ENCODE measurements around the gene IGSF11.
"Not testable (repeated sequence)": the region's sequence is repeated elsewhere in the genome, so short reads cannot be mapped to it uniquely, and the experiment has no call there.

The IGSF11 gene, protein sequence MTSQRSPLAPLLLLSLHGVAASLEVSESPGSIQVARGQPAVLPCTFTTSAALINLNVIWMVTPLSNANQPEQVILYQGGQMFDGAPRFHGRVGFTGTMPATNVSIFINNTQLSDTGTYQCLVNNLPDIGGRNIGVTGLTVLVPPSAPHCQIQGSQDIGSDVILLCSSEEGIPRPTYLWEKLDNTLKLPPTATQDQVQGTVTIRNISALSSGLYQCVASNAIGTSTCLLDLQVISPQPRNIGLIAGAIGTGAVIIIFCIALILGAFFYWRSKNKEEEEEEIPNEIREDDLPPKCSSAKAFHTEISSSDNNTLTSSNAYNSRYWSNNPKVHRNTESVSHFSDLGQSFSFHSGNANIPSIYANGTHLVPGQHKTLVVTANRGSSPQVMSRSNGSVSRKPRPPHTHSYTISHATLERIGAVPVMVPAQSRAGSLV

GRCh38 chr3:119034256-119035013, at the start of gene IGSF11:
Gene IGSF11 (minus strand): TSS chr3:119034846. CDS start chr3:119034582, 264 bp downstream.
- DNase-seq (ENCODE audit: low read depth in 2 of 2) = peak in 1 of 2 experiments; percentile 4

GRCh38 chr3:119080364-119080763, 45.7 kb upstream of the IGSF11 start:
- DNase-seq (ENCODE audit: low read depth in 2 of 2) = no peak

GRCh38 chr3:119073258-119074001, 38.8 kb upstream of the IGSF11 start:
- DNase-seq (ENCODE audit: low read depth in 2 of 2) = no peak

- DNase-seq (ENCODE audit: low read depth in 2 of 2) = not testable (repeated sequence)
Observed at GRCh38 chr3:119072451-119072850, 37.8 kb upstream of the IGSF11 start.

DNA sequence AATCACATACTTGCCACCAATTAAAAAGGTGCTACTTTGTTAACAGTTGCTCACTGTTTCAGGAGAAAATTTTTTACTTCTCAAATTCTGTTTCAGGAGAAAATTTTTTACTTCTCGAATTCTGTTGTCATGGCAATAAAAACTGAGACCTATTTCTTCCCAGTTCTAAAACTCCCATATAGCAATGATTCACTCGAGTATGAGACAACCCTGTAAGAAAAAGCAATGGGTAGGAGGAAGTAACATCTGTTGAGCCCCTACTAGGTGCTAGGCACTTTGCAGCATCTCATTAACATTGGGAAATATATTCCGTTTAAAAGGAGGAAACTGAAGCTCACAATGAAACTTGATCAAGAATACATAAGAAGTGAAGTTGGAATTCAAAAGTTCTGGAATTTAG, 35.1 kb upstream of the IGSF11 start:
- DNase-seq (ENCODE audit: low read depth in 2 of 2) = no peak

DNA sequence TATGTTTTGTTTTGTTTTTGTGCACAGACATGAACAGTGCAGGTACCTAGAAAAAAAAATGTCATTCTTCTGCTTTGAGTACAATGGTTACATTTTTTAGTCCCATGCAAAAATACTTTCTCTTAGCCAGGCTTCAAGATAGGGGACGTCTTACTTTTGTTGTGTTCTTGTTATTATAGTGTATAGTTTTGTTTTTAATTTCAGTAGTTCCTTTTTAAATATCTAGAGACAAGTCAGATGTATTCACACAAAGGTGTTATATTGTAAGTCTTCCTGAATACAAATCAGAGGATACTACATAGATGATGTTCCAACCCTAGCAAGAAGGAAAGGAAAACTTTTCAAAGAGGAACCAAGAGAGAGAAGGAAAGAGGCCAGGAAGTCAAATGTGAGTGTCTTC, 28.8 kb upstream of the IGSF11 start:
- DNase-seq (ENCODE audit: low read depth in 2 of 2) = no peak

DNA sequence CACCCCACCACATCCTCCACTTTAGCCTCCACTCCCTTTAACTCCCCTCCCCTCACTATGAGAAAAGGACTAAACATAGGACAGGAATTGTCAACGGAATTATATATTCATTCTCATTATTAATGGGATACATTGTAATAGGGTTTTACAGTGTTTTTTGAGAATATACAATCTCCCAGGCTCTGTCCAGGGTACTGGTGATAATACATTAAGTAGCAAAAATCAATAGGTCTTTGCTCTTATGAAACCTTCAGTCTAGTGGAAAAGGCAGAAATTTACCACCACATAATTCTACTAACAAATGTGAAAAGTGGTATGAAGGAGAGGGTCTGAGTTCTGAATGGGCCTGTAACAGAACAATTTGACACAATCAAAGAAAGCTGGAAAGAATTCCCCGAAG, 28.2 kb upstream of the IGSF11 start:
- DNase-seq (ENCODE audit: low read depth in 2 of 2) = no peak

GRCh38 chr3:119044593-119044992, 9.9 kb upstream of the IGSF11 start:
- DNase-seq (ENCODE audit: low read depth in 2 of 2) = no peak

DNA sequence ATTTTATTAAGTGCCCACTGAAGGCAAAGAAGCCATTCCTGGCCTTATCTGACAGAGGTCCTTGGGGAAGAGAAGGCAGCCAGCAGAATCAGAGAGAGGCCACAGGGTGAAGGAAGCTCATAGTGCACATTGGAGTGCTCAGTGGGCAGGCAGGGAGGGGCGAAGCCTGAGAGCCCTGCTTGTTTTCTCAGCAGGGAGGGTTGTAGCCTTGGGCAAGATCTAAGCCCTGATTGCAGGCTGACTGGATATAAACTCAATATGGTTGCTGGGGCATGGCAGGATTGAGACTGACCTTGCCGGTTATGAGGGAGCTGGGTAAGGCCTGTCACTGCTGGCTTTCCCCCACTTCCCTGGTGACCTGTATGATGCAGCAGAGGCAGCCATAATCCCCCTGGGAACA, 7.5 kb upstream of the IGSF11 start:
- no peak for DNase-seq (ENCODE audit: low read depth in 2 of 2)

GRCh38 chr3:119035014-119035346, 334 bp upstream of the IGSF11 start:
- no peak for DNase-seq (ENCODE audit: low read depth in 2 of 2)

DNA sequence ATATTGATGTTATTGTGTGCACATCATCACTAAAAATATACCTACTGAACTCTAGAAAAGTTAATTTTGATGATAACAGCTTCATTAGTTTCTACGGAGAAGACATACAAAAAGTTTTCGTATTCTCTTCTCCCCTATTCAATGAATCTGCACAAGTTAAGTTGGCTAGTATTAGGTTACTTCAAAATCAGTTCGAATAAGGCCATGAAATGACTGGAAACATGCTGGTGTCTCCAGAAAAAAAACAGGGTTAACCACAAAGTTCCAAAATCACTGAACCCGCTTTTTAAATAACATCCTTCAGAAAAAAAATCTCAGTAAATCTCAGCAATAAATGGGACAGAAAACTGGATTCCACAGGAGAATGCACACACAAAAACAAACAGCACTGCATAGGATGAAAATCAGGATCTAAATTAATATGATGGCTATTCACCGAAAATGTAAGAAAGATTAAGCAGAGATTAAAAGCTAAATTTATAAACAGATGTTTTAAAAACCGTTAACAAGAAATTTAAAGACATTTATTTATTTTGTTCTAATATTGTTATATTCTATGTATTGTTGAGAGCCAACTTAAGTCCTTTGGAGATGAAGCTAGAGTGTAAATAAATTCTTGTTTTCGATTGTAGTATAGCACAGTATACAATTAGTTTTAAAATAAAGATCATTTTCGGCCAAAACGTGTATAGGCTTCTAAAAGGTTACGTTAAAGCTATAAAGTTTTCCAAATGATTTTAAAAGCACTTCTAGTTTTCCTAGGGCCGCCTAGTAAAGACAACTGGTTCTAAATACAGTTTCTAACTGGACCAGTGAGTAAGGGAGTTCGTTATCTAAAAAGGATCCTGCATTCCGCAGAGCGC, 1.0 kb downstream of the IGSF11 start:
- no peak for DNase-seq (ENCODE audit: low read depth in 2 of 2)

DNA sequence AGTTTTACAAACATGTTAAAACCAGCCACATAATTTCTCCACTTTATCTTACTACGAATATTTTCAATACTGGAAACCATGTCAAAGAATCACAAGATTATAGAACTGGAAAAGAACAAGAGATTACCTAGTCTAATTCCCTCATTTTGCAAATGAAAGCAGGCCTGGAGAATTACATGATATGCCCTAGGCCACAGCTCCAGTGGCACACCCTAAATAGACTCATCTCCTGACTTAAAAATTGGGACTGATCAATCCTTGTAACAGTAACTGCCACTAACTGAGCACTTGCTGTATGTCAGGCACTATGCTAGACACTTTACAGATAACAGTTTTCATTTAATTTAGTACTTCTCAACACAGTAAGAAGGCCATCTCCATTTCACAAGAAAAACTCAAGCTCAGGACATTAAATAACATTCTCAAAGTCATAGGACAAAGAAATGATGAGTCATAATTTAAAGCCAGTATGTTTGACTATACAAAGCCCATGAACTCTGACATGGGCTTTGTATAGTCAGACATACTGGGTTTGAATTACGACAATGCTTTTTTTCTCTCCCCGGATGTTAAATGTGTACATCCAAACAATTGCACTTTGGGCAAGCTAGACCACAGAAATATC, 9.4 kb downstream of the IGSF11 start:
- DNase-seq (ENCODE audit: low read depth in 2 of 2) = no peak

DNA sequence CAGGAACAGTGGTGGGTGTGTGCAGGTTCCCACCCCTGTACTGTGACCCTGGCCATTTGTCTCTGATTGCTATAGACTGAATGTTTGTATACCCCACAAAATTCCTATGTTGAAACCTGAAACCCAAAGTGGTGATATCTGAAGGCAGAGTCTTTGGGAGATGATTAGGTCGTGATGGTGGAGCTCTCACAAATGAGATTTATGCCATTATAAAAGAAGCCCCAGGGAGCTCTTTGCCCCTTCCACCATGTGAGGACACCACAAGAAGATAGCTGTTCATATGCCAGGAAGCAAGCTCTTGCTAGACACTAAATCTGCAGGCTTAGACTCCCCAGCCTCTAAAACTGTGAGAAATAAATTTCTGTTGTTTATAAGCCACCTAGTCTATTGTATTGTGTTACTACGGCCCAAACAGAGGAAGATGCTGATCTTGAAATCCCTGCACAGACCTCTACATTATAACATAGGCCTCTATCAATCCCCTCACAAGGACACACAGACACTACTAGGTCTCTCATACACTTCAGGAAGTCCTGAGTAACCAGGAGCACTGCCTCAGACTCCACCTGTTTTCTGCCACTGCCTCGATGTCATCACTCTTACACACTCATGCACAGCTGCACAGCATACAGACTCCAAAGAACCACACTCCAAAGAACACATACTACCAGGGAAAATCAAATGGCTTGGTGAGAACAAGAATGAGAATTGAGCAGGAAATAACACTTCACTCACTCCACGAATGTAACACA, 14.7 kb downstream of the IGSF11 start:
- DNase-seq (ENCODE audit: low read depth in 2 of 2) = no peak

DNA sequence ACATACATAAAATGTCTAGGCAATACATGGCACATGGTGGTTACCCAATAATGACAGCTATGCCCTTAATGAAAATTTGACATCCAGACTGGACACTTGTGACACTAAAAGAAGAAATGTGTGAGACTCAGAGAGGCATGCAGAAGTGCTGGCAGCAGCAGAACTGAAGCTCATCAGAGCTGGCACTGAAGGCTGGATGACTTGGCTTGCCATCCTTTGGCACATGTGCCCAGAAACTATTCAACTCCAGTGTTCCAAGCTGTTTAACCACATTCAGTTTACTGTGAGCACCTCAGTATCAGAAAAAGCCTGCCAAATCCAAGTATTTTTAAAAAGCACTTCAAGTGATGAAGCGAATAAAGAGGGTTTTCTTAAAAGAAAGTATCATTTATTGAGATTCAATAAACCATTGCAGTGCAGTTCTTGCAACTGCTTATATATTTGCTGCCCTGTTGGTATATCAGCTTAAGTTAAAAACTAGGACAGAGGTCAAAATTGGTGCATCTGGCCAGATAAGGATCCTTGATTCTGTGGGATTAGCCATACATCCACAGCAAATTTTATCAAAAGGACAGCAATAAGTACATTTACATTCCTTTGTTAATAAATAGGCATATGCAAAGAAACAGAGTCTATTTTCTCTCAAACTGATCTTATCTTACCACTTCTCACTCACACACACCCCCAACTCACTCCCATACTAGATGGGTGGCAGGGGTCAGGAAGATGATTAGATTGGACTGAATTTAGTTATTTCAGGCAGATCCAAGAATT, 15.8 kb downstream of the IGSF11 start:
- no peak for DNase-seq (ENCODE audit: low read depth in 2 of 2)

DNA sequence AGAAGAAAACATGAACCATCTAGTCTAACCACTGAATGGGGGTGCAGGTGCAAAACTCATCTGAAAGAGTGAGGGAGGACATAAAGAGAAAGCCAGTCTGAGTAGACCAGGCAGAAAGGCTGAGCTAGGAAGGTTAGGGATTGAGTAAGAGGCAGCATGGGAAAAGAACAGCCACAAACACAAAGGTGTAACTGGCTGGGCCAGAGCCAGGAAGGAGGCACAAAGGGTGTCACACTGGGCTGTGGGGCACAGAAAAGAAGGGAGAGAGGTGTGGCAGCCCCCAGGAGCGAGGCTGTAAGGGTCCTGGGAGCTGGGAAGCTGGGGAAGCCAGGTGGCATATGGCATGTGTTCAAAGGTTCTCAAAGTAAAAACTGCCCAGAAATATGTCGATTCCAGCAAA, 18.7 kb downstream of the IGSF11 start:
- no peak for DNase-seq (ENCODE audit: low read depth in 2 of 2)

DNA sequence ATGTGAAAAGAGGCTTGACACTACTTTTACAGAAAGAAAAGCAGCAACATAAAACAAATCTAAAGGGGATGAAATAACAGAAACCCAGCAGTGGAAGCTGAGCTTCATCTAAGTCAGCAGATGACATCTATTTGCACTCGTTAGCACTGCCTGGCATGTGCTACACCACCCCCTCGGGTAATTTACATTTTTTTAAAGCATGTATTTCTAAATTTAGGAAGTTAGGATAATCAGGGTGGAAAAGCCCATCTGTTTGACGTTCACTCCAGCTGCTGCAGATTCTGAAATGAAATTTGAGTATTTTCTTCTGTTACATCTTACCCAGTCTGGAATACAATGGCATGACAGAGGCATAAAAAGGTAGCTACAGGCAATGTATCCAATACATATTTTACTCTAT, 20.7 kb downstream of the IGSF11 start:
- no peak for DNase-seq (ENCODE audit: low read depth in 2 of 2)

DNA sequence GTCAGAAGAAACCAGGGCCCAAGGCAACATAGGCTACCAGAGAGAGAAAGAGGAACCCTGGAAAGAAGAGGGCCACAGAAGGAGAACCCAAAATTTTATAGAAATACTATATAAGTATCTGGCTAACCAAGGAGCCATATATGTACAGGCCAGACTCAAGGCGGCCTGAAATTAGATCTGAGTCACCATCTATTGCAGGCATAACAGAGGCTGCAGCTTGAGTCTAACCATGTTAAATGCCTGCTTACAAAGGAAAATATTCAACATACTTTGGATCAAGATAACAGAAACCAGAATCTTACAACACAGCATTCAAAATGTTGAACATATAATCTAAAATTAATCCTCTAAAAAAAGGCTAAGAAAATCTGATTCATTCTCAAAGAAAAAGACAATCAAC, 23.1 kb downstream of the IGSF11 start:
- DNase-seq (ENCODE audit: low read depth in 2 of 2) = no peak

GRCh38 chr3:118997190-118997589, 37.5 kb downstream of the IGSF11 start:
- no peak for DNase-seq (ENCODE audit: low read depth in 2 of 2)

DNA sequence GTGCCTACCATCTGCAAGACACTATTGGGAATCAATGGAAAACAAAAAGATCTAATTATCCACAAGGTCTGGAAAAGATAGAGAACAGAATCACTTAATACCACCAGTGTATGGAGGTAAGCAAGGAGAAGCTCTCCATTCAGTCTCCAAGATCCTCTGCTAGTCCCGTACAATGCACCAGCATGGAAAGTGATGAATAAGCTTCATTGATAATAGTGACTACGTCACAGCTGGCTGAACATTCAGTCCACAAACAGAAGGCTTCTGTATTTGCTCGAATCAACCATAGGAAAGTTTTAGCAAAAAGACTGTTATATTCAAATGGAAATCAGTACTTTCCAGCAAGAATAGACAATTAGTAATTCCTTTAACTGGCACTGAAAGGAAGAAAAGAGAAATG, 42.9 kb downstream of the IGSF11 start:
- no peak for DNase-seq (ENCODE audit: low read depth in 2 of 2)
